HG03175 (cell line): Measurements from ENCODE around the gene PML.
"Not testable (repeated sequence)": the region's sequence is repeated elsewhere in the genome, so short reads cannot be mapped to it uniquely, and the experiment has no call there.

Experiments
- ATAC-seq: cut with Tn5 transposase; IDR thresholded peaks from one replicate; pipeline ENCODE4 v1.9.1; 2021; ENCODE audit warnings: mild to moderate bottlenecking, moderate library complexity; ENCODE audit not compliant: unreplicated experiment

PML gene

GRCh38 chr15:74037171-74038117 lies 42.9 kb downstream of the PML start:
- ATAC-seq = no peak

- no peak for ATAC-seq
Observed at GRCh38 chr15:74038707-74039655, 44.5 kb downstream of the PML start.

- no peak for ATAC-seq
Observed at GRCh38 chr15:74039656-74040010, 45.1 kb downstream of the PML start.

GRCh38 chr15:74040109-74040850 lies 45.8 kb downstream of the PML start:
- ATAC-seq = no peak

GRCh38 chr15:74041311-74041756 lies 46.8 kb downstream of the PML start:
- ATAC-seq = no peak

- no peak for ATAC-seq
Observed at GRCh38 chr15:74041777-74042435, 47.4 kb downstream of the PML start.

- ATAC-seq = no peak
Observed at GRCh38 chr15:74042603-74043424, 48.3 kb downstream of the PML start.

- no peak for ATAC-seq
Observed at GRCh38 chr15:74043425-74044266, 49.1 kb downstream of the PML start.

- ATAC-seq = no peak
Observed at GRCh38 chr15:74044267-74045110, 50.0 kb downstream of the PML start.

GRCh38 chr15:74045184-74045583 lies 50.7 kb downstream of the PML start:
- no peak for ATAC-seq

- no peak for ATAC-seq
Observed at GRCh38 chr15:74045636-74046274, 51.2 kb downstream of the PML start.

- no peak for ATAC-seq
Observed at GRCh38 chr15:74046275-74046674, 51.8 kb downstream of the PML start.

GRCh38 chr15:74050127-74050526 lies 55.6 kb downstream of the PML start:
- ATAC-seq = no peak

GRCh38 chr15:74050556-74051234 lies 56.2 kb downstream of the PML start:
- ATAC-seq = no peak

- not testable (repeated sequence) for ATAC-seq
Observed at GRCh38 chr15:74052271-74053260, 58.0 kb downstream of the PML start.
